Endodermal cell (in vitro differentiated cells): ENCODE measurements around the gene C4orf50. TPM values are rescaled to one million over a fixed set of nuclear protein-coding genes. Genes with fewer than 3 reads are reported as not detected.
"Not testable (repeated sequence)": the region's sequence is repeated elsewhere in the genome, so short reads cannot be mapped to it uniquely, and the experiment has no call there.

ENCODE experiments used
- DNase-seq: peaks from one replicate; pipeline ENCODE4 v3.0.0-alpha.2; 2017
- H3K27ac ChIP-seq: 2 replicates; pipeline ENCODE4 v1.5.1; 2013; ENCODE audit warnings: mild to moderate bottlenecking, low read depth, low read length, moderate library complexity
- H3K27me3 ChIP-seq: 2 replicates; pipeline ENCODE4 v1.6.1; 2013; ENCODE audit warnings: mild to moderate bottlenecking, low read length, moderate library complexity; ENCODE audit not compliant: insufficient read depth, control insufficient read depth, poor library complexity, severe bottlenecking
- H3K36me3 ChIP-seq: 2 replicates; pipeline ENCODE4 v1.7.0; 2013; ENCODE audit warnings: mild to moderate bottlenecking, low read length, moderate library complexity; ENCODE audit not compliant: control insufficient read depth, insufficient read depth
- H3K4me1 ChIP-seq: one replicate; pipeline ENCODE4 v1.7.0; 2013; ENCODE audit warnings: low read length; ENCODE audit not compliant: control insufficient read depth, insufficient read depth
- H3K4me3 ChIP-seq: 2 replicates; pipeline ENCODE4 v1.5.1; 2013; ENCODE audit warnings: mild to moderate bottlenecking, low read length, moderate library complexity
- H3K9ac ChIP-seq: 2 replicates; pipeline ENCODE4 v1.6.1; 2013; ENCODE audit warnings: mild to moderate bottlenecking, low read length, moderate library complexity; ENCODE audit not compliant: poor library complexity, severe bottlenecking; ENCODE audit errors: extremely low read depth
- H3K9me3 ChIP-seq: 2 replicates; pipeline ENCODE4 v1.6.1; 2013; ENCODE audit warnings: mild to moderate bottlenecking, low read length, moderate library complexity; ENCODE audit not compliant: control insufficient read depth
- H3K27ac Mint-ChIP-seq: 2 replicates; pipeline ENCODE4 v1.8.0; 2020; ENCODE audit warnings: mixed read lengths
- H3K27me3 Mint-ChIP-seq: 2 replicates; pipeline ENCODE4 v1.8.0; 2021; ENCODE audit warnings: mild to moderate bottlenecking, mixed read lengths; ENCODE audit not compliant: insufficient read depth
- H3K36me3 Mint-ChIP-seq: 2 replicates; pipeline ENCODE4 v1.8.0; 2020; ENCODE audit warnings: low read depth, mixed read lengths
- H3K4me1 Mint-ChIP-seq: 2 replicates; pipeline ENCODE4 v1.8.0; 2020; ENCODE audit warnings: mixed read lengths
- H3K4me3 Mint-ChIP-seq: 2 replicates; pipeline ENCODE4 v1.8.0; 2020; ENCODE audit warnings: mild to moderate bottlenecking, moderate library complexity, mixed read lengths
- H3K9me3 Mint-ChIP-seq: 2 replicates; pipeline ENCODE4 v1.8.0; 2020; ENCODE audit warnings: mild to moderate bottlenecking, mixed read lengths
- WGBS, 2 experiments: methylation state at CpG; one replicate each; pipeline versions ENCODE4 v1.1.5 to v1.1.7; 2013; ENCODE audit warnings: missing lambda C conversion rate in 2 of 2, mixed read lengths in 1 of 2; ENCODE audit not compliant: insufficient coverage in 1 of 2, insufficient read length in 1 of 2; 5-methylcytosine and 5-hydroxymethylcytosine counted together
- total RNA-seq, 2 donors: library from RNA; stranded (reverse); fragmentation: NEBNext Ultra II Directional in 1 of 2; extraction: Animal tissue kit (Norgen Biotek cat#: 25700) in 1 of 2; gene quantifications; 2 replicates in 1 of 2; 3 replicates in 1 of 2; pipeline ENCODE4 v1.2.1, GENCODE V29; 2021
- TF ChIP-seq, protein P1 (sequence below): fragments of 200-600 bp; sonication (generic); conservative IDR thresholded peaks from 2 replicates; pipeline ENCODE4 v1.5.0; 2021; ENCODE audit warnings: antibody characterized with exemption, mild to moderate bottlenecking

C4orf50 gene
- total RNA-seq, 2 donors from 2014 or later, result 0.84 to 1.6 TPM

DNA sequence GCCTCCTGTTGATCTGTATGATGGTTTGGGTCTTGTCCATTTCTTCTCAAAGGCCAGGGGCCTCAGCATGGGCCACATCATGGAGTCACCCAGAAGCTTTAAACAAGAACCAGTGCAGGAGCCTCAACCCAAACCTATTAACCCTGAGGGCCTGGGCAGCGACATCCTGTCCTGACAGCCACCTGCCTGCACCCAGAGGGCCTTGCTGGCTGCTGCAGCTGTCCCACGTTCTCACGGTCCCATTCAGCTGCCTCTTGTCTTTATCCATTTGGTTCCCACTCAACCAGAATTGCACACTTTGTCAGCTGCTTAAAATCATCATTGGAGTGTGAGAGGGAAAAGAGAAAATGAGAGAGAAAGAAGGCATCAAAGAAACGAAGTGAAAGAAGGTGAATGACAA, 21.6 kb downstream of the C4orf50 start:
- no peaks in the 10 kb centered on the region for H3K9me3 Mint-ChIP-seq
- Histone ChIP-seq H3K9ac (no peak overlapping the region), H3K4me3 (no peak overlapping the region), H3K27me3 (no peaks in the 10 kb centered on the region), H3K4me1 (no peaks in the 10 kb centered on the region), H3K27ac (no peak overlapping the region), H3K36me3 (no peaks in the 10 kb centered on the region), H3K9me3 (no peaks in the 10 kb centered on the region)
- no peak overlapping the region for H3K27ac Mint-ChIP-seq
- TF ChIP-seq, protein P1, sequence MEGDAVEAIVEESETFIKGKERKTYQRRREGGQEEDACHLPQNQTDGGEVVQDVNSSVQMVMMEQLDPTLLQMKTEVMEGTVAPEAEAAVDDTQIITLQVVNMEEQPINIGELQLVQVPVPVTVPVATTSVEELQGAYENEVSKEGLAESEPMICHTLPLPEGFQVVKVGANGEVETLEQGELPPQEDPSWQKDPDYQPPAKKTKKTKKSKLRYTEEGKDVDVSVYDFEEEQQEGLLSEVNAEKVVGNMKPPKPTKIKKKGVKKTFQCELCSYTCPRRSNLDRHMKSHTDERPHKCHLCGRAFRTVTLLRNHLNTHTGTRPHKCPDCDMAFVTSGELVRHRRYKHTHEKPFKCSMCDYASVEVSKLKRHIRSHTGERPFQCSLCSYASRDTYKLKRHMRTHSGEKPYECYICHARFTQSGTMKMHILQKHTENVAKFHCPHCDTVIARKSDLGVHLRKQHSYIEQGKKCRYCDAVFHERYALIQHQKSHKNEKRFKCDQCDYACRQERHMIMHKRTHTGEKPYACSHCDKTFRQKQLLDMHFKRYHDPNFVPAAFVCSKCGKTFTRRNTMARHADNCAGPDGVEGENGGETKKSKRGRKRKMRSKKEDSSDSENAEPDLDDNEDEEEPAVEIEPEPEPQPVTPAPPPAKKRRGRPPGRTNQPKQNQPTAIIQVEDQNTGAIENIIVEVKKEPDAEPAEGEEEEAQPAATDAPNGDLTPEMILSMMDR, result no peak
- peaks cover 4% of the 10 kb centered on the region for H3K27me3 Mint-ChIP-seq
- no peaks in the 10 kb centered on the region for H3K4me1 Mint-ChIP-seq
- peak; percentile 35 for DNase-seq
- no peaks in the 10 kb centered on the region for H3K36me3 Mint-ChIP-seq
- H3K4me3 Mint-ChIP-seq, result no peak overlapping the region
- WGBS, 2 experiments, result 56 to 75% methylated on average over 1 to 4 of the region's 4 CpGs

DNA sequence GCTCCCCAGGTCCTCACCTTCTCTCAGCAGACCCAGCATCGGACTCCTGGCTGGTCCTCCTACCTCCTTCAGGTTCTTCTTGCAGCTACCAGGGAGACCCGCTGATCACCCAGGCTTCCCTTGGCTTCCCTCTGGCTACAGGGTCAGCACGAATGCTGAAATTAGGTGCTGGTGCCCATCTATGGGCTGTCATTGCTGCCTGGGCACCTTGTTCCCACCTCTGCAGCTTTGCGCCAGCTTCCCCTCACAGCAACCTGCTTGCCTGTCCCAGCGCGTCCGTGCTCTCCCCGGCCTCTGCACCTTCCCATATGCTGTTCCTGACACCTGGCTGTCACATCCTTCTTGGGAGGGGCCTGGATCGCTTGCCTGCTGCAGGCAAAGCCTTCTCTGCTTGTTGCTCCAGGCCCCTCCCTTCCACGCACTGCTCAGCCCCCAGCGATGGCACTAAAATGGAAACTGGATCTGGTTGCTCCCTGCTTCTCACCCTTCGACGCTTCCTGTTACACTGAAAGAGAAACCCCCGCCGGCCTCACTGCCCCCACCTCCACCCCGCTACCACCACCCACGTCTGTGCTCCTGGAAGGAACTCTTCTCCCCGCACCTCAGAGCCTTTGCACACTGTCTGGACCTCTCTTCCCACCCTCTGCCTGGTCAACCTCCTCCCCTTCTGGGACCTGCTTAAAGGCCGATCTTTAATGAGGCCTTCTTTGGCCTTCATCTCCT, 22.2 kb downstream of the C4orf50 start:
- H3K9me3 Mint-ChIP-seq, result no peaks in the 10 kb centered on the region
- no peak overlapping the region for H3K9ac ChIP-seq
- H3K27me3 ChIP-seq, result no peaks in the 10 kb centered on the region
- no peak overlapping the region for H3K27ac ChIP-seq
- no peak overlapping the region for H3K4me3 ChIP-seq
- H3K4me3 Mint-ChIP-seq, result no peak overlapping the region
- no peaks in the 10 kb centered on the region for H3K9me3 ChIP-seq
- H3K4me1 ChIP-seq, result no peaks in the 10 kb centered on the region
- no peaks in the 10 kb centered on the region for H3K36me3 ChIP-seq
- no peaks in the 10 kb centered on the region for H3K36me3 Mint-ChIP-seq
- H3K4me1 Mint-ChIP-seq, result no peaks in the 10 kb centered on the region
- peaks cover 4% of the 10 kb centered on the region for H3K27me3 Mint-ChIP-seq
- TF ChIP-seq, protein P1, result no peak
- WGBS, 2 experiments, result 87% methylated on average over 10 to 19 of the region's 19 CpGs
- H3K27ac Mint-ChIP-seq, result no peak overlapping the region
- peak; percentile 42 for DNase-seq

DNA sequence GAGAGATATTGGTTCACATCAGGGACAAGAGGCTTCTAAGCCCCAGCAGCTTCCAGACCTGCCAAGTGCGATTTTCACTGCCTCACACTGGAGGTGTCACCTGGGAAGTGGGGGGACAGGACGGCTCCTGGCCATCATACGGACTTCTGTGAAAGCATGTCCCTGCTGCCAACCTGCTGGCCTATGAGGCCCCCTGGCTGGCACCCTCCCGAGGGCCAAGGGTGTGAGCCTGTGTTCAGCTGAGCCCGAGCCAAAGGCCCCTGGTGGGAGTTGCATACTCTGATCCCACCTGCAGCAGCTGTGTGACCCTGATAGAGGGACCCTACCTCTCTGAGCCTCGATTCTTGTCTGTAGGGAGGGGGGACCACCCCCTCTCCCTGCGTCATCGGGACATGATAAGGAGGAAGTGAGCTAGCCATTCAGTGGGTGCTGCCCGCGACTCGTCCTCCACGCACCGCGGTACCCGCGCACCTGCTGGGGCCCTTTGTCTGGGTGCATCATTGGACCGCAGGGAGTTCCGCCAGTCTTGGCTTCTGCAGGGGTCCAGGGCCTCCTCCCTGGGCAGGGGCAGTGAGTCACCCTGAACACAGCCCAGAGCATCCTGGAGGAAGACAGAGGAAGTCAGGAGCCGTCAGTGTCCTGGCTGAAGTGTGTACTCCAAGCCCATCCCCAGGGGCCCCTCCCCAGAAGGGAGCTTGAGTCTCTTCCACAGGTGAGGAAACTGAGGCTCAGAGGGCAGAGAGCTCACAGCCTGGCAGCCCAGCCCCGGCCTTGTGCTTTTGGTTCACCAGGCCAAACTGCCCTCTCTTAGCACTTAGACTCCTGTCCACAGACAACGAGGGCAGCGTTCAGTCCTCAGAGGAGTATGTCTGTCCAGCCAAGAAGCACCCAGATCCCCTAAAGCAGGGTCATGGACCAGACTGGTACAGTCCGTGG, 24.1 kb downstream of the C4orf50 start:
- Mint-ChIP-seq H3K4me1 (no peaks in the 10 kb centered on the region), H3K27me3 (peaks cover 4% of the 10 kb centered on the region), H3K36me3 (no peaks in the 10 kb centered on the region), H3K27ac (no peak overlapping the region), H3K4me3 (no peak overlapping the region), H3K9me3 (no peaks in the 10 kb centered on the region)
- no peaks in the 10 kb centered on the region for H3K27me3 ChIP-seq
- no peak overlapping the region for H3K9ac ChIP-seq
- H3K9me3 ChIP-seq, result no peaks in the 10 kb centered on the region
- peak; percentile 38 for DNase-seq
- no peaks in the 10 kb centered on the region for H3K36me3 ChIP-seq
- no peak overlapping the region for H3K4me3 ChIP-seq
- no peaks in the 10 kb centered on the region for H3K4me1 ChIP-seq
- TF ChIP-seq, protein P1, result no peak
- H3K27ac ChIP-seq, result no peak overlapping the region
- 83 to 88% methylated on average over 11 to 23 of the region's 23 CpGs for WGBS, 2 experiments

DNA sequence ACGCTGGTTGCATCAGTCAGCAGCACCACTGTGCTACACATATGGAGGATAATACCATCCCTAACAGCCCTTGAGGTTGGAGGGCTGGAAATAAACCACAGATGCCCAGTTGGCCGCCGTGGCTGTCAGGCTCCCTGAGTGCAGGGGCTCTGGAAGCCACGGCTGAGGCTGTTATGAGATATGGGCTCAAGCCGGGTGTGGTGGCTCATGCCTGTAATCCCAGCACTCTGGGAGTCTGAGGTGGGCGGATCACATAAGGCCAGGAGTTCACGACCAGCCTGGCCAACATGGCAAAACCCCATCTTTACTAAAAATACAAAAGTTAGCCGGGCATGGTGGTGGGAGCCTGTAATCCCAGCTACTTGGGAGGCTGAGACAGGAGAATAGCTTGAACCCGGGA, 24.9 kb downstream of the C4orf50 start:
- H3K4me1 ChIP-seq, H3K27ac ChIP-seq, H3K4me3 ChIP-seq, H3K36me3 ChIP-seq, H3K4me1 Mint-ChIP-seq, H3K4me3 Mint-ChIP-seq, H3K9me3 ChIP-seq, H3K9me3 Mint-ChIP-seq, H3K36me3 Mint-ChIP-seq, H3K27me3 ChIP-seq, H3K9ac ChIP-seq, H3K27ac Mint-ChIP-seq: not testable (repeated sequence)
- peak; percentile 27 for DNase-seq
- H3K27me3 Mint-ChIP-seq, result peaks cover 10% of the 10 kb centered on the region
- WGBS, 2 experiments, result 92 to 96% methylated on average over 5 to 9 of the region's 9 CpGs
